Left ventricle myocardium superior (tissue), 1 donor: ENCODE data around the gene CACNA2D3. TPM values are rescaled to one million over a fixed set of nuclear protein-coding genes. Genes with fewer than 3 reads are reported as not detected.

ENCODE experiments used
- ATAC-seq: fragments of 200-7000 bp; cut with Tn5 transposase; one replicate; pipeline ENCODE4 v1.9.1; 2020; ENCODE audit warnings: mild to moderate bottlenecking, moderate library complexity
- DNase-seq: peaks from one replicate; pipeline ENCODE4 v3.0.0-alpha.2; 2020
- intact Hi-C: fragments of 100-400 bp; cut with micrococcal nuclease; formaldehyde crosslinking; loops from one replicate; pipeline ENCODE4 v1.11.0; 2022
- total RNA-seq: library from RNA; stranded (reverse); fragmentation: NEBNext Ultra II Directional; extraction: Animal tissue kit (Norgen Biotek cat#: 25700); gene quantifications from one replicate; pipeline ENCODE4 v1.2.1, GENCODE V29; 2021
- donor health status: DM: no; HTN: yes; CAD: no; lungs with severe emphysema.

CACNA2D3 gene
- total RNA-seq, 1 donor from 2014 or later = 26.9 TPM

GRCh38 chr3:54570008-54570407 lies 447.7 kb downstream of the CACNA2D3 start:
- ATAC-seq (no peak), DNase-seq (no peak)
- intact Hi-C loops = no loop called here

- ATAC-seq = no peak
- DNase-seq = no peak
- intact Hi-C loops = no loop called here
Measured at GRCh38 chr3:54572197-54572895, 450.0 kb downstream of the CACNA2D3 start.

GRCh38 chr3:54573858-54574257 lies 451.5 kb downstream of the CACNA2D3 start:
- no peak for DNase-seq
- intact Hi-C loops = no loop called here
- ATAC-seq = no peak

GRCh38 chr3:54574906-54575617 lies 452.7 kb downstream of the CACNA2D3 start:
- intact Hi-C loops = no loop called here
- DNase-seq (no peak), ATAC-seq (no peak)

GRCh38 chr3:54575618-54575960 lies 453.2 kb downstream of the CACNA2D3 start:
- ATAC-seq = no peak
- intact Hi-C loops = no loop called here
- DNase-seq = no peak

GRCh38 chr3:54577313-54577712 lies 455.0 kb downstream of the CACNA2D3 start:
- intact Hi-C loops = no loop called here
- no peak for DNase-seq
- no peak for ATAC-seq

- intact Hi-C loops = no loop called here
- no peak for DNase-seq
- no peak for ATAC-seq
Measured at GRCh38 chr3:54578417-54578816, 456.1 kb downstream of the CACNA2D3 start.

GRCh38 chr3:54580453-54580852 lies 458.1 kb downstream of the CACNA2D3 start:
- no peak for ATAC-seq
- DNase-seq = no peak
- intact Hi-C loops = no loop called here

GRCh38 chr3:54582424-54582823 lies 460.1 kb downstream of the CACNA2D3 start:
- no peak for DNase-seq
- intact Hi-C loops = no loop called here
- no peak for ATAC-seq

GRCh38 chr3:54591157-54591556 lies 468.8 kb downstream of the CACNA2D3 start:
- intact Hi-C loops = no loop called here
- DNase-seq (no peak), ATAC-seq (no peak)

- no peak for DNase-seq
- ATAC-seq = no peak
- intact Hi-C loops = no loop called here
Measured at GRCh38 chr3:54593653-54594052, 471.3 kb downstream of the CACNA2D3 start.

- intact Hi-C loops = no loop called here
- no peak for DNase-seq
- ATAC-seq = no peak
Measured at GRCh38 chr3:54596087-54596486, 473.7 kb downstream of the CACNA2D3 start.

- DNase-seq (peak; percentile 87), ATAC-seq (peak; percentile 92)
- intact Hi-C loops = no loop called here
Measured at GRCh38 chr3:54599716-54600115, 477.4 kb downstream of the CACNA2D3 start.

GRCh38 chr3:54600441-54601204 lies 478.3 kb downstream of the CACNA2D3 start:
- intact Hi-C loops = no loop called here
- DNase-seq = peak; percentile 26
- peak; percentile 96 for ATAC-seq

- ATAC-seq (no peak), DNase-seq (no peak)
- intact Hi-C loops = no loop called here
Measured at GRCh38 chr3:54604495-54604894, 482.1 kb downstream of the CACNA2D3 start.

- no peak for ATAC-seq
- intact Hi-C loops = no loop called here
Measured at GRCh38 chr3:54608041-54608440, 485.7 kb downstream of the CACNA2D3 start.

GRCh38 chr3:54619053-54619452 lies 496.7 kb downstream of the CACNA2D3 start:
- ATAC-seq (no peak), DNase-seq (no peak)
- intact Hi-C loops = no loop called here

More at GRCh38 chr3:54608041-54608440, 485.7 kb downstream of the CACNA2D3 start:
- DNase-seq = no peak

- DNase-seq (no peak), ATAC-seq (no peak)
- intact Hi-C loops = no loop called here
Measured at GRCh38 chr3:54619531-54619930, 497.2 kb downstream of the CACNA2D3 start.

- DNase-seq (no peak), ATAC-seq (no peak)
- intact Hi-C loops = no loop called here
Measured at GRCh38 chr3:54621184-54621583, 498.8 kb downstream of the CACNA2D3 start.

- ATAC-seq (no peak), DNase-seq (no peak)
- intact Hi-C loops = no loop called here
Measured at GRCh38 chr3:54622678-54623077, 500.3 kb downstream of the CACNA2D3 start.
